ENCODE data around the gene PIAS1.

GRCh38 chr15:68040144-68040543 is 14.0 kb upstream of the PIAS1 start:
- TF ChIP-seq, protein P1, sequence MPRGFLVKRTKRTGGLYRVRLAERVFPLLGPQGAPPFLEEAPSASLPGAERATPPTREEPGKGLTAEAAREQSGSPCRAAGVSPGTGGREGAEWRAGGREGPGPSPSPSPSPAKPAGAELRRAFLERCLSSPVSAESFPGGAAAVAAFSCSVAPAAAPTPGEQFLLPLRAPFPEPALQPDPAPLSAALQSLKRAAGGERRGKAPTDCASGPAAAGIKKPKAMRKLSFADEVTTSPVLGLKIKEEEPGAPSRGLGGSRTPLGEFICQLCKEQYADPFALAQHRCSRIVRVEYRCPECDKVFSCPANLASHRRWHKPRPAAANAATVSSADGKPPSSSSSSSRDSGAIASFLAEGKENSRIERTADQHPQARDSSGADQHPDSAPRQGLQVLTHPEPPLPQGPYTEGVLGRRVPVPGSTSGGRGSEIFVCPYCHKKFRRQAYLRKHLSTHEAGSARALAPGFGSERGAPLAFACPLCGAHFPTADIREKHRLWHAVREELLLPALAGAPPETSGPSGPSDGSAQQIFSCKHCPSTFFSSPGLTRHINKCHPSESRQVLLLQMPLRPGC (tag by site-specific recombination; IDR thresholded peaks at IDR 0.05), result no peak
- TF ChIP-seq ZNF302 (tag by site-specific recombination; IDR thresholded peaks at IDR 0.05; ENCODE audit: low read depth) (no peak), CTCF (tag by site-specific recombination; IDR thresholded peaks at IDR 0.05) (no peak), ZNF776 (tag by site-specific recombination; IDR thresholded peaks at IDR 0.05; ENCODE audit: borderline replicate concordance) (no peak), ZNF114 (tag by site-specific recombination; IDR thresholded peaks at IDR 0.05) (no peak), ZNF37A (tag by site-specific recombination; IDR thresholded peaks at IDR 0.05) (no peak), HOXC10 (CRISPR knock-in tag; IDR thresholded peaks at IDR 0.05) (no peak)
- TF ChIP-seq, protein P2, sequence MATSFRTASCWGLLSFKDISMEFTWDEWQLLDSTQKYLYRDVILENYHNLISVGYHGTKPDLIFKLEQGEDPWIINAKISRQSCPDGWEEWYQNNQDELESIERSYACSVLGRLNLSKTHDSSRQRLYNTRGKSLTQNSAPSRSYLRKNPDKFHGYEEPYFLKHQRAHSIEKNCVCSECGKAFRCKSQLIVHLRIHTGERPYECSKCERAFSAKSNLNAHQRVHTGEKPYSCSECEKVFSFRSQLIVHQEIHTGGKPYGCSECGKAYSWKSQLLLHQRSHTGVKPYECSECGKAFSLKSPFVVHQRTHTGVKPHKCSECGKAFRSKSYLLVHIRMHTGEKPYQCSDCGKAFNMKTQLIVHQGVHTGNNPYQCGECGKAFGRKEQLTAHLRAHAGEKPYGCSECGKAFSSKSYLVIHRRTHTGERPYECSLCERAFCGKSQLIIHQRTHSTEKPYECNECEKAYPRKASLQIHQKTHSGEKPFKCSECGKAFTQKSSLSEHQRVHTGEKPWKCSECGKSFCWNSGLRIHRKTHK (tag by site-specific recombination; IDR thresholded peaks at IDR 0.05), result no peak

Measured in HEK293 (cell line).